Activated naive CD8-positive, alpha-beta T cell (primary cell): Measurements from ENCODE around the gene GLO1.

ENCODE experiments used
- H3K27ac Mint-ChIP-seq: one replicate; pipeline ENCODE4 v1.8.0; 2021; ENCODE audit warnings: mixed read lengths
- H3K27me3 Mint-ChIP-seq: one replicate; pipeline ENCODE4 v1.8.0; 2021; ENCODE audit warnings: mixed read lengths
- H3K36me3 Mint-ChIP-seq: one replicate; pipeline ENCODE4 v1.8.0; 2021; ENCODE audit warnings: mixed read lengths
- H3K4me1 Mint-ChIP-seq: one replicate; pipeline ENCODE4 v1.8.0; 2021; ENCODE audit warnings: low read depth, mixed read lengths
- H3K4me3 Mint-ChIP-seq: one replicate; pipeline ENCODE4 v1.8.0; 2021; ENCODE audit warnings: mild to moderate bottlenecking, mixed read lengths
- H3K9me3 Mint-ChIP-seq: one replicate; pipeline ENCODE4 v1.8.0; 2021; ENCODE audit warnings: low read depth, mixed read lengths

The GLO1 gene

GRCh38 chr6:38658418-38659167 is 44.4 kb downstream of the GLO1 start:
- Mint-ChIP-seq H3K4me1 (no peaks in the 10 kb centered on the region), H3K9me3 (no peaks in the 10 kb centered on the region), H3K36me3 (peaks cover 5% of the 10 kb centered on the region), H3K27ac (no peak overlapping the region), H3K4me3 (no peak overlapping the region), H3K27me3 (no peaks in the 10 kb centered on the region)

- no peaks in the 10 kb centered on the region for H3K27me3 Mint-ChIP-seq
- H3K4me1 Mint-ChIP-seq = no peaks in the 10 kb centered on the region
- no peaks in the 10 kb centered on the region for H3K9me3 Mint-ChIP-seq
- H3K27ac Mint-ChIP-seq = no peak overlapping the region
- H3K36me3 Mint-ChIP-seq = peaks cover 5% of the 10 kb centered on the region
- H3K4me3 Mint-ChIP-seq = no peak overlapping the region
Measured at GRCh38 chr6:38656896-38657295, 46.0 kb downstream of the GLO1 start.

- H3K27me3 Mint-ChIP-seq = no peaks in the 10 kb centered on the region
- peaks cover 3% of the 10 kb centered on the region for H3K9me3 Mint-ChIP-seq
- no peaks in the 10 kb centered on the region for H3K4me1 Mint-ChIP-seq
- no peak overlapping the region for H3K4me3 Mint-ChIP-seq
- no peak overlapping the region for H3K27ac Mint-ChIP-seq
- H3K36me3 Mint-ChIP-seq = peaks cover 13% of the 10 kb centered on the region
Measured at GRCh38 chr6:38654263-38654662, 48.7 kb downstream of the GLO1 start.

- no peak overlapping the region for H3K4me3 Mint-ChIP-seq
- H3K27ac Mint-ChIP-seq = no peak overlapping the region
Measured at GRCh38 chr6:38651121-38651784, 51.7 kb downstream of the GLO1 start.

GRCh38 chr6:38650207-38650752 is 52.7 kb downstream of the GLO1 start:
- Mint-ChIP-seq H3K27me3 (no peaks in the 10 kb centered on the region), H3K27ac (no peak overlapping the region), H3K4me3 (no peak overlapping the region), H3K9me3 (peaks cover 3% of the 10 kb centered on the region), H3K36me3 (peaks cover 18% of the 10 kb centered on the region), H3K4me1 (no peaks in the 10 kb centered on the region)

More at GRCh38 chr6:38651121-38651784, 51.7 kb downstream of the GLO1 start:
- H3K36me3 Mint-ChIP-seq = peaks cover 18% of the 10 kb centered on the region
- H3K27me3 Mint-ChIP-seq = no peaks in the 10 kb centered on the region
- peaks cover 3% of the 10 kb centered on the region for H3K9me3 Mint-ChIP-seq
- H3K4me1 Mint-ChIP-seq = no peaks in the 10 kb centered on the region

GRCh38 chr6:38649744-38650143 is 53.2 kb downstream of the GLO1 start:
- Mint-ChIP-seq H3K4me3 (no peak overlapping the region), H3K27ac (no peak overlapping the region), H3K4me1 (no peaks in the 10 kb centered on the region), H3K36me3 (peaks cover 19% of the 10 kb centered on the region), H3K27me3 (no peaks in the 10 kb centered on the region), H3K9me3 (peaks cover 3% of the 10 kb centered on the region)

GRCh38 chr6:38648629-38649028 is 54.3 kb downstream of the GLO1 start:
- H3K27ac Mint-ChIP-seq = no peak overlapping the region
- H3K4me1 Mint-ChIP-seq = peaks cover 2% of the 10 kb centered on the region
- no peaks in the 10 kb centered on the region for H3K27me3 Mint-ChIP-seq
- peaks cover 3% of the 10 kb centered on the region for H3K9me3 Mint-ChIP-seq
- no peak overlapping the region for H3K4me3 Mint-ChIP-seq
- peaks cover 21% of the 10 kb centered on the region for H3K36me3 Mint-ChIP-seq

- Mint-ChIP-seq H3K9me3 (peaks cover 3% of the 10 kb centered on the region), H3K4me1 (peaks cover 7% of the 10 kb centered on the region), H3K36me3 (peaks cover 20% of the 10 kb centered on the region), H3K27ac (no peak overlapping the region), H3K27me3 (no peaks in the 10 kb centered on the region), H3K4me3 (no peak overlapping the region)
Measured at GRCh38 chr6:38646166-38646878, 56.6 kb downstream of the GLO1 start.

- Mint-ChIP-seq H3K27ac (no peak overlapping the region), H3K27me3 (no peaks in the 10 kb centered on the region), H3K4me1 (peaks cover 18% of the 10 kb centered on the region), H3K36me3 (peaks cover 11% of the 10 kb centered on the region), H3K4me3 (no peak overlapping the region), H3K9me3 (no peaks in the 10 kb centered on the region)
Measured at GRCh38 chr6:38644951-38645350, 58.0 kb downstream of the GLO1 start.

GRCh38 chr6:38640216-38640909 is 62.6 kb downstream of the GLO1 start:
- peak overlapping the region; percentile 93 for H3K4me3 Mint-ChIP-seq
- no peaks in the 10 kb centered on the region for H3K9me3 Mint-ChIP-seq
- H3K27ac Mint-ChIP-seq = peak overlapping the region; percentile 87
- peaks cover 3% of the 10 kb centered on the region for H3K36me3 Mint-ChIP-seq
- H3K4me1 Mint-ChIP-seq = peaks cover 54% of the 10 kb centered on the region
- H3K27me3 Mint-ChIP-seq = no peaks in the 10 kb centered on the region

GRCh38 chr6:38639498-38640215 is 63.3 kb downstream of the GLO1 start, which contains the start of gene BTBD9:
Gene BTBD9, minus strand, starts transcription at chr6:38639929.
- Mint-ChIP-seq H3K4me1 (peaks cover 60% of the 10 kb centered on the region), H3K36me3 (peaks cover 2% of the 10 kb centered on the region), H3K27me3 (no peaks in the 10 kb centered on the region), H3K9me3 (no peaks in the 10 kb centered on the region), H3K4me3 (peak within 1 kb of the TSS; percentile 93), H3K27ac (peak within 1 kb of the TSS; percentile 87)

GRCh38 chr6:38638941-38639497 is 63.9 kb downstream of the GLO1 start:
- peaks cover 64% of the 10 kb centered on the region for H3K4me1 Mint-ChIP-seq
- H3K4me3 Mint-ChIP-seq = peak overlapping the region; percentile 93
- no peaks in the 10 kb centered on the region for H3K36me3 Mint-ChIP-seq
- no peaks in the 10 kb centered on the region for H3K27me3 Mint-ChIP-seq
- H3K9me3 Mint-ChIP-seq = no peaks in the 10 kb centered on the region
- H3K27ac Mint-ChIP-seq = peak overlapping the region; percentile 67

GRCh38 chr6:38637756-38638155 is 65.2 kb downstream of the GLO1 start:
- H3K4me1 Mint-ChIP-seq = peaks cover 68% of the 10 kb centered on the region
- H3K27ac Mint-ChIP-seq = peak overlapping the region; percentile 36
- no peaks in the 10 kb centered on the region for H3K9me3 Mint-ChIP-seq
- no peaks in the 10 kb centered on the region for H3K27me3 Mint-ChIP-seq
- H3K36me3 Mint-ChIP-seq = no peaks in the 10 kb centered on the region
- H3K4me3 Mint-ChIP-seq = peak overlapping the region; percentile 93

- no peaks in the 10 kb centered on the region for H3K36me3 Mint-ChIP-seq
- peak overlapping the region; percentile 31 for H3K27ac Mint-ChIP-seq
- no peak overlapping the region for H3K4me3 Mint-ChIP-seq
- no peaks in the 10 kb centered on the region for H3K27me3 Mint-ChIP-seq
- H3K4me1 Mint-ChIP-seq = peaks cover 60% of the 10 kb centered on the region
- no peaks in the 10 kb centered on the region for H3K9me3 Mint-ChIP-seq
Measured at GRCh38 chr6:38636027-38636426, 66.9 kb downstream of the GLO1 start.
